H1 (cell line): Measurements from ENCODE around the gene ZBTB42.

Source experiments
- CEBPB ChIP-seq: IDR thresholded peaks from 2 replicates; pipeline ENCODE4 v1.6.1; 2012; ENCODE audit warnings: low read depth, low read length
- EP300 ChIP-seq, 2 experiments: IDR thresholded peaks; 1 replicate in 1 of 2; 2 replicates in 1 of 2; pipeline ENCODE4 v1.6.1; 2011 to 2012; ENCODE audit warnings: low read depth in 2 of 2, low read length in 2 of 2, mild to moderate bottlenecking in 2 of 2, borderline replicate concordance in 1 of 2, inconsistent platforms in 1 of 2, moderate library complexity in 1 of 2
- KDM4A ChIP-seq: IDR thresholded peaks from one replicate; pipeline ENCODE4 v1.7.1; 2012; ENCODE audit warnings: low read depth, mild to moderate bottlenecking, moderate library complexity, low read length, inconsistent platforms; ENCODE audit not compliant: severe bottlenecking
- POLR2A ChIP-seq, 2 experiments: IDR thresholded peaks; 1 replicate in 1 of 2; 2 replicates in 1 of 2; pipeline ENCODE4 v1.6.1; 2011; ENCODE audit warnings: low read depth in 2 of 2, low read length in 2 of 2, mild to moderate bottlenecking in 2 of 2; ENCODE audit errors: control extremely low read depth in 1 of 2
- POLR2AphosphoS5 ChIP-seq: IDR thresholded peaks from 2 replicates; pipeline ENCODE4 v1.6.1; 2011; ENCODE audit warnings: low read depth, low read length
- SRF ChIP-seq: IDR thresholded peaks from 2 replicates; pipeline ENCODE4 v1.6.1; 2011; ENCODE audit warnings: mild to moderate bottlenecking, low read depth, low read length, moderate library complexity
- TAF1 ChIP-seq: IDR thresholded peaks from 2 replicates; pipeline ENCODE4 v1.6.1; 2011; ENCODE audit warnings: mild to moderate bottlenecking, low read depth, low read length
- YY1 ChIP-seq: IDR thresholded peaks from 2 replicates; pipeline ENCODE4 v1.6.1; 2011; ENCODE audit warnings: low read depth, mild to moderate bottlenecking, low read length
- TF ChIP-seq, protein P1 (sequence below), 3 experiments: IDR thresholded peaks; 1 replicate in 2 of 3; 2 replicates in 1 of 3; pipeline versions ENCODE4 v1.5.1 to v1.6.1; 2011; ENCODE audit warnings: low read length in 3 of 3, mild to moderate bottlenecking in 3 of 3, inconsistent platforms in 2 of 3, low read depth in 1 of 3, moderate library complexity in 1 of 3; ENCODE audit not compliant: insufficient read depth in 1 of 3; ENCODE audit errors: control extremely low read depth in 1 of 3
- TF ChIP-seq, protein P2 (sequence below): IDR thresholded peaks from 2 replicates; pipeline ENCODE4 v1.6.1; 2012; ENCODE audit warnings: inconsistent platforms

DNA sequence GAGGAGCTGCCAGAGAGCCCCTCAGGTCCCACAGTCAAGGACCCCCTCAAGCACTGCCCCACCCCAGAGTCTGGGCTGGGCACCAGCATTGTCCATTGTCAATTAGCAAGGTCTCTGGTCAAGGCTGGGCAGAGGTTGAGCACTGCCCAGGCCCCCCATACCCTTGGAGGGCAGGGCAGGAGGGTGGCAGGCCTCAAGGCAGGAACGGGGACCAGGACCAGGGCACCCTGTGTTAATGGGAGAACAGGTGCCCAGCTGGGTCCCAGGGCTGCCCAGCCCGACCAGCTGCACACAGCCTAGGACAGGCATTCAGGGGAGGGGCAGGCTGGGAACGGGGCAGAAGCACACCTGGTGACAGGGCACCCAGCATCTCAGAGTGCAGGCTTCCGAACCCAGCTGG is 29.5 kb upstream of the ZBTB42 start:
- no peak for TF ChIP-seq TAF1
- TF ChIP-seq CEBPB: no peak
- no peak for TF ChIP-seq POLR2AphosphoS5
- TF ChIP-seq POLR2A (IDR thresholded peaks at IDR 0.05; ENCODE audit: control extremely low read depth in 1 of 2, low read depth in 2 of 2, low read length in 2 of 2): no peak
- TF ChIP-seq KDM4A: no peak
- TF ChIP-seq, protein P1, sequence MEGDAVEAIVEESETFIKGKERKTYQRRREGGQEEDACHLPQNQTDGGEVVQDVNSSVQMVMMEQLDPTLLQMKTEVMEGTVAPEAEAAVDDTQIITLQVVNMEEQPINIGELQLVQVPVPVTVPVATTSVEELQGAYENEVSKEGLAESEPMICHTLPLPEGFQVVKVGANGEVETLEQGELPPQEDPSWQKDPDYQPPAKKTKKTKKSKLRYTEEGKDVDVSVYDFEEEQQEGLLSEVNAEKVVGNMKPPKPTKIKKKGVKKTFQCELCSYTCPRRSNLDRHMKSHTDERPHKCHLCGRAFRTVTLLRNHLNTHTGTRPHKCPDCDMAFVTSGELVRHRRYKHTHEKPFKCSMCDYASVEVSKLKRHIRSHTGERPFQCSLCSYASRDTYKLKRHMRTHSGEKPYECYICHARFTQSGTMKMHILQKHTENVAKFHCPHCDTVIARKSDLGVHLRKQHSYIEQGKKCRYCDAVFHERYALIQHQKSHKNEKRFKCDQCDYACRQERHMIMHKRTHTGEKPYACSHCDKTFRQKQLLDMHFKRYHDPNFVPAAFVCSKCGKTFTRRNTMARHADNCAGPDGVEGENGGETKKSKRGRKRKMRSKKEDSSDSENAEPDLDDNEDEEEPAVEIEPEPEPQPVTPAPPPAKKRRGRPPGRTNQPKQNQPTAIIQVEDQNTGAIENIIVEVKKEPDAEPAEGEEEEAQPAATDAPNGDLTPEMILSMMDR (IDR thresholded peaks at IDR 0.05; ENCODE audit: control extremely low read depth in 1 of 3, insufficient read depth in 1 of 3, low read depth in 1 of 3, low read length in 3 of 3): no peak
- TF ChIP-seq, protein P2, sequence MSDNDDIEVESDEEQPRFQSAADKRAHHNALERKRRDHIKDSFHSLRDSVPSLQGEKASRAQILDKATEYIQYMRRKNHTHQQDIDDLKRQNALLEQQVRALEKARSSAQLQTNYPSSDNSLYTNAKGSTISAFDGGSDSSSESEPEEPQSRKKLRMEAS: no peak
- no peak for TF ChIP-seq EP300 (IDR thresholded peaks at IDR 0.05; ENCODE audit: borderline replicate concordance in 1 of 2, low read depth in 2 of 2, low read length in 2 of 2)
- no peak for TF ChIP-seq SRF
- TF ChIP-seq YY1: no peak
